ENCODE results near the gene KLHDC7B. TPM values are rescaled to one million over a fixed set of nuclear protein-coding genes. Genes with fewer than 3 reads are reported as not detected.

Gene KLHDC7B
- total RNA-seq, 5 donors from 2014 or later (not counting 1 experiment from before 2014, with no cell fraction given) = 3.7 to 6.7 (median 5.4) TPM

- ATAC-seq (replicated peaks in 1 of 4) = no peak
- H3K36me3 ChIP-seq (ENCODE audit: control insufficient read depth in 2 of 2, extremely low read depth in 1 of 2, insufficient read depth in 1 of 2, low read length in 1 of 2) = peaks cover 50 to 66% of the 10 kb centered on the region in 2 donors
- H3K27ac ChIP-seq (ENCODE audit: low read length) = no peak overlapping the region
- Mint-ChIP-seq H3K36me3 (peaks cover 5% of the 10 kb centered on the region), H3K4me3 (no peak overlapping the region), H3K27ac (no peak overlapping the region), H3K9me3 (no peaks in the 10 kb centered on the region), H3K27me3 (no peaks in the 10 kb centered on the region), H3K4me1 (peaks cover 7 to 10% (median 9%) of the 10 kb centered on the region in 3 donors)
- no peak overlapping the region for H3K4me3 ChIP-seq (ENCODE audit: control insufficient read depth in 1 of 2, extremely low read depth in 1 of 2, low read length in 1 of 2)
- H3K4me1 ChIP-seq (ENCODE audit: control insufficient read depth in 1 of 2, extremely low read depth in 1 of 2, insufficient read depth in 2 of 2, low read length in 2 of 2) = peaks cover 6 to 14% of the 10 kb centered on the region in 2 experiments
- ChIA-PET CTCF (no interaction called here), POLR2A (no interaction called here)
- no peaks in the 10 kb centered on the region for H3K9me3 ChIP-seq
- WGBS (ENCODE audit: insufficient coverage) = 100% methylated on average over 6 of the region's 13 CpGs
- H3K27me3 ChIP-seq (replicated peaks in 1 of 2; ENCODE audit: control insufficient read depth in 2 of 2, extremely low read depth in 1 of 2, insufficient read depth in 2 of 2, low read length in 1 of 2) = no peaks in the 10 kb centered on the region
- DNase-seq = no peak
Measured at GRCh38 chr22:50520826-50521453, 24.8 kb upstream of the KLHDC7B start.

GRCh38 chr22:50521710-50522109 lies 24.0 kb upstream of the KLHDC7B start:
- Histone ChIP-seq H3K27ac (ENCODE audit: low read length) (no peak overlapping the region), H3K4me1 (ENCODE audit: control insufficient read depth in 1 of 2, extremely low read depth in 1 of 2, insufficient read depth in 2 of 2, low read length in 2 of 2) (peaks cover 6 to 18% of the 10 kb centered on the region in 2 experiments), H3K9me3 (no peaks in the 10 kb centered on the region), H3K36me3 (ENCODE audit: control insufficient read depth in 2 of 2, extremely low read depth in 1 of 2, insufficient read depth in 1 of 2, low read length in 1 of 2) (peaks cover 49 to 61% of the 10 kb centered on the region in 2 donors), H3K4me3 (ENCODE audit: control insufficient read depth in 1 of 2, extremely low read depth in 1 of 2, low read length in 1 of 2) (no peak overlapping the region), H3K27me3 (replicated peaks in 1 of 2; ENCODE audit: control insufficient read depth in 2 of 2, extremely low read depth in 1 of 2, insufficient read depth in 2 of 2, low read length in 1 of 2) (no peaks in the 10 kb centered on the region)
- H3K4me1 Mint-ChIP-seq = peaks cover 6 to 10% (median 9%) of the 10 kb centered on the region in 3 donors
- no peaks in the 10 kb centered on the region for H3K9me3 Mint-ChIP-seq
- WGBS (ENCODE audit: insufficient coverage) = 98% methylated on average over 6 of the region's 10 CpGs
- DNase-seq = no peak
- no peaks in the 10 kb centered on the region for H3K27me3 Mint-ChIP-seq
- H3K36me3 Mint-ChIP-seq = peaks cover 3% of the 10 kb centered on the region
- ChIA-PET CTCF (no interaction called here), POLR2A (no interaction called here)
- H3K4me3 Mint-ChIP-seq = no peak overlapping the region
- ATAC-seq (replicated peaks in 1 of 4) = no peak
- no peak overlapping the region for H3K27ac Mint-ChIP-seq

DNA sequence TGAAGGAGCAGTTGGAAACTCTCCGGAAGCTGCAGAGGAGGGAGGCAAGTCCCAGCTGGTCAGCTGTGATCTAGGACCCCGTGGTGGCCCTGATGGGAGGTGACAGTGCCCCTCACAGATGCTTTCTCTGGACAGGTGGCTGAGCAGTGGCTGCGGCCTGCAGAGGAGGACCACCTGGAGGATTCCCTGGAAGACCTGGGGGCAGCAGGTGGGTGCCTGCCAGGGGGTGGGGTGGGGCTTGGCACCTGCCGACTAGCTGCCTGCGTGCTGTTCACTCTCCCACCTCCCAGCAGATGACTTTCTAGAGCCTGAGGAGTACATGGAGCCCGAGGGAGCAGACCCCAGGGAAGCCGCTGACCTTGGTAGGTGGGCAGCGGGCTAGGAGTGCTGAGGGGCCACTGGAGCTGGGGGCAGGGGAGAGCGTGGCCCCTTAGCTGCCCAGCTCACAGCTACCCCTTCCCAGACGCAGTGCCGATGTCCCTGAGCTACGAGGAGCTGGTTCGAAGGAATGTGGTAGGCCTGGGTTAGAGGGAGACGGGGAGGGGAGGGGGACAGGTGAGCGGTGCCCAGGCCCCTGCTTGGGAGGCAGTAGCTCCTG lies 23.4 kb upstream of the KLHDC7B start:
- H3K36me3 Mint-ChIP-seq = peaks cover 3% of the 10 kb centered on the region
- ChIA-PET POLR2A (interaction anchor here in 1 of 2 donors (0.8 kb wide), 1 partner anchor 16 kb away, joined by 3 read pairs; no protein-coding TSS in a partner anchor), CTCF (interaction anchor here in 1 of 2 donors (1.0 kb wide), 1 partner anchor 52 kb away, joined by 3 read pairs; no protein-coding TSS in a partner anchor)
- no peak for ATAC-seq (replicated peaks in 1 of 4)
- H3K27me3 ChIP-seq (replicated peaks in 1 of 2; ENCODE audit: control insufficient read depth in 2 of 2, extremely low read depth in 1 of 2, insufficient read depth in 2 of 2, low read length in 1 of 2) = no peaks in the 10 kb centered on the region
- H3K4me1 Mint-ChIP-seq = peaks cover 12 to 15% (median 14%) of the 10 kb centered on the region in 3 donors
- H3K4me3 ChIP-seq (ENCODE audit: control insufficient read depth in 1 of 2, extremely low read depth in 1 of 2, low read length in 1 of 2) = no peak overlapping the region
- no peaks in the 10 kb centered on the region for H3K9me3 Mint-ChIP-seq
- WGBS (ENCODE audit: insufficient coverage) = 100% methylated on average over 5 of the region's 15 CpGs
- H3K27me3 Mint-ChIP-seq = no peaks in the 10 kb centered on the region
- no peak for DNase-seq
- H3K27ac ChIP-seq (ENCODE audit: low read length) = no peak overlapping the region
- peaks cover 43 to 56% of the 10 kb centered on the region in 2 donors for H3K36me3 ChIP-seq (ENCODE audit: control insufficient read depth in 2 of 2, extremely low read depth in 1 of 2, insufficient read depth in 1 of 2, low read length in 1 of 2)
- H3K9me3 ChIP-seq = no peaks in the 10 kb centered on the region
- H3K27ac Mint-ChIP-seq = peak overlapping the region in 1 of 2 donors; percentile 28
- peaks cover 6 to 24% of the 10 kb centered on the region in 2 experiments for H3K4me1 ChIP-seq (ENCODE audit: control insufficient read depth in 1 of 2, extremely low read depth in 1 of 2, insufficient read depth in 2 of 2, low read length in 2 of 2)
- H3K4me3 Mint-ChIP-seq = no peak overlapping the region

DNA sequence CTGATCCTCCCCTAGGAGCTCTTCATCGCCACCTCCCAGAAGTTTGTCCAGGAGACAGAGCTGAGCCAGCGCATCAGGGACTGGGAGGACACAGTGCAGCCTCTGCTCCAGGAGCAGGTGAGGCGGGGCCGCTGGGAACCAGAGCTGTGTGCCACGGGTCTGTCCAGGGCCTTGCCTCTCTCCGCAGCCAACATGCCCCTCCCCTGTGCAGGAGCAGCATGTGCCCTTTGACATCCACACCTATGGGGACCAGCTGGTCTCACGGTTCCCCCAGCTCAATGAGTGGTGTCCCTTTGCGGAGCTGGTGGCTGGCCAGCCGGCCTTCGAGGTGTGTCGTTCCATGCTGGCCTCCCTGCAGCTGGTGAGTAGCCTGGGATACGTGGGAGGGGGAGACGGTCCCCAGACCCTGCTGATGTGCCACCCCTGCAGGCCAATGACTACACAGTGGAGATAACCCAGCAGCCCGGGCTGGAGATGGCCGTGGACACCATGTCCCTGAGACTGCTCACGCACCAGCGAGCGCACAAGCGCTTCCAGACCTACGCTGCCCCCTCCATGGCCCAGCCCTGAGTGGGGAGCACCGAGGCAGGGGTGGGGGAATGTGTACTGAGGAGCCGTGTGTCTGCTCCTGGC lies 22.8 kb upstream of the KLHDC7B start:
- WGBS (ENCODE audit: insufficient coverage) = 92% methylated on average over 13 of the region's 22 CpGs
- H3K4me1 ChIP-seq (ENCODE audit: control insufficient read depth in 1 of 2, extremely low read depth in 1 of 2, insufficient read depth in 2 of 2, low read length in 2 of 2) = peaks cover 6 to 29% of the 10 kb centered on the region in 2 experiments
- peak overlapping the region in 1 of 3 donors; percentile 37 for H3K4me3 Mint-ChIP-seq
- DNase-seq = no peak
- H3K9me3 ChIP-seq = no peaks in the 10 kb centered on the region
- no peak overlapping the region for H3K4me3 ChIP-seq (ENCODE audit: control insufficient read depth in 1 of 2, extremely low read depth in 1 of 2, low read length in 1 of 2)
- H3K27me3 Mint-ChIP-seq = no peaks in the 10 kb centered on the region
- peaks cover 3% of the 10 kb centered on the region for H3K36me3 Mint-ChIP-seq
- H3K36me3 ChIP-seq (ENCODE audit: control insufficient read depth in 2 of 2, extremely low read depth in 1 of 2, insufficient read depth in 1 of 2, low read length in 1 of 2) = peaks cover 36 to 50% of the 10 kb centered on the region in 2 donors
- ChIA-PET POLR2A (interaction anchor here in 1 of 2 donors (0.8 kb wide), 1 partner anchor 16 kb away, joined by 3 read pairs; no protein-coding TSS in a partner anchor), CTCF (interaction anchor here in 1 of 2 donors (1.0 kb wide), 1 partner anchor 53 kb away, joined by 3 read pairs; no protein-coding TSS in a partner anchor)
- H3K27ac Mint-ChIP-seq = peak overlapping the region in 1 of 2 donors; percentile 36
- no peaks in the 10 kb centered on the region for H3K27me3 ChIP-seq (replicated peaks in 1 of 2; ENCODE audit: control insufficient read depth in 2 of 2, extremely low read depth in 1 of 2, insufficient read depth in 2 of 2, low read length in 1 of 2)
- no peak overlapping the region for H3K27ac ChIP-seq (ENCODE audit: low read length)
- ATAC-seq (replicated peaks in 1 of 4) = no peak
- H3K4me1 Mint-ChIP-seq = peaks cover 18 to 22% (median 21%) of the 10 kb centered on the region in 3 donors
- no peaks in the 10 kb centered on the region for H3K9me3 Mint-ChIP-seq

- H3K4me1 ChIP-seq (ENCODE audit: control insufficient read depth in 1 of 2, extremely low read depth in 1 of 2, insufficient read depth in 2 of 2, low read length in 2 of 2) = peaks cover 6 to 34% of the 10 kb centered on the region in 2 experiments
- WGBS (ENCODE audit: insufficient coverage) = 96% methylated on average over 16 of the region's 16 CpGs
- peak overlapping the region in 2 of 3 donors; percentile 8 to 37 for H3K4me3 Mint-ChIP-seq
- DNase-seq (no peak), ATAC-seq (replicated peaks in 1 of 4) (no peak)
- no peaks in the 10 kb centered on the region for H3K27me3 Mint-ChIP-seq
- no peaks in the 10 kb centered on the region for H3K9me3 ChIP-seq
- H3K9me3 Mint-ChIP-seq = no peaks in the 10 kb centered on the region
- H3K27me3 ChIP-seq (replicated peaks in 1 of 2; ENCODE audit: control insufficient read depth in 2 of 2, extremely low read depth in 1 of 2, insufficient read depth in 2 of 2, low read length in 1 of 2) = no peaks in the 10 kb centered on the region
- no peak overlapping the region for H3K4me3 ChIP-seq (ENCODE audit: control insufficient read depth in 1 of 2, extremely low read depth in 1 of 2, low read length in 1 of 2)
- H3K27ac ChIP-seq (ENCODE audit: low read length) = no peak overlapping the region
- H3K36me3 Mint-ChIP-seq = peaks cover 3% of the 10 kb centered on the region
- ChIA-PET POLR2A (no interaction called here), CTCF (no interaction called here)
- no peak overlapping the region for H3K27ac Mint-ChIP-seq
- H3K4me1 Mint-ChIP-seq = peaks cover 23 to 26% (median 26%) of the 10 kb centered on the region in 3 donors
- peaks cover 31 to 45% of the 10 kb centered on the region in 2 donors for H3K36me3 ChIP-seq (ENCODE audit: control insufficient read depth in 2 of 2, extremely low read depth in 1 of 2, insufficient read depth in 1 of 2, low read length in 1 of 2)
Measured at GRCh38 chr22:50523458-50523805, 22.3 kb upstream of the KLHDC7B start.

Data from T-cell (primary cell).